ENCODE results near the gene ASTE1. TPM values are rescaled to one million over a fixed set of nuclear protein-coding genes. Genes with fewer than 3 reads are reported as not detected.

Gene ASTE1
- total RNA-seq, 3 donors from 2014 or later: 6.2 to 10.5 (median 8.0) TPM

- Histone ChIP-seq H3K27me3 (no peaks in the 10 kb centered on the region), H3K36me3 (no peaks in the 10 kb centered on the region), H3K4me1 (no peaks in the 10 kb centered on the region), H3K9me3 (no peaks in the 10 kb centered on the region), H3K4me3 (no peak overlapping the region), H3K27ac (no peak overlapping the region)
- TF ChIP-seq POLR2AphosphoS5 (IDR thresholded peaks at IDR 0.05) (no peak), CTCF (IDR thresholded peaks at IDR 0.05) (no peak), POLR2A (IDR thresholded peaks at IDR 0.05) (no peak)
- intact Hi-C loops (cut with DNase I; ENCODE audit: low total_unique reads): no loop called here
- no peak for DNase-seq (ENCODE audit: low spot score in 2 of 2)
Measured at GRCh38 chr3:131007782-131008181, 18.8 kb downstream of the ASTE1 start.

DNA sequence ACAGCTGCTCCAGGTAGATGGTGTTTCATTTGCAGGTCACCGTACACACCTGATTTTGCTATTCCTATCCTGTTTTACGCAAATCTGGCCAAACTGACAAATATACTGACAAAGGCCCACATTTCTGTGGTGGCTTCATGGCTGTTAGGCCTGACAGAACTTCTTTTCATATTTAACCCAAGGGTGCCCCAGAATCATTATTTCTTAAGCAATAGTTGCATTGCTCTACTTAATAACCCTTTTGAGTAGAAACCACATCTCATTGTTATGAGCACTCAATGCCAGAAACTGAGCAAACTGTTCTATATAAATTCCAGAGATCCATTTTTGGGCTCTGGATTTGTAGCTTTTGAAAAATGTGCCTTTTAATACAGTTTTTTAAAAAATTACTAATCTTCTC is 19.4 kb downstream of the ASTE1 start:
- Histone ChIP-seq H3K27ac (no peak overlapping the region), H3K36me3 (no peaks in the 10 kb centered on the region), H3K27me3 (no peaks in the 10 kb centered on the region), H3K4me1 (no peaks in the 10 kb centered on the region), H3K9me3 (no peaks in the 10 kb centered on the region), H3K4me3 (no peak overlapping the region)
- intact Hi-C loops (cut with DNase I; ENCODE audit: low total_unique reads): no loop called here
- no peak for DNase-seq (ENCODE audit: low spot score in 2 of 2)
- no peak for TF ChIP-seq POLR2A (IDR thresholded peaks at IDR 0.05)
- no peak for TF ChIP-seq POLR2AphosphoS5 (IDR thresholded peaks at IDR 0.05)
- TF ChIP-seq CTCF (IDR thresholded peaks at IDR 0.05): no peak

DNA sequence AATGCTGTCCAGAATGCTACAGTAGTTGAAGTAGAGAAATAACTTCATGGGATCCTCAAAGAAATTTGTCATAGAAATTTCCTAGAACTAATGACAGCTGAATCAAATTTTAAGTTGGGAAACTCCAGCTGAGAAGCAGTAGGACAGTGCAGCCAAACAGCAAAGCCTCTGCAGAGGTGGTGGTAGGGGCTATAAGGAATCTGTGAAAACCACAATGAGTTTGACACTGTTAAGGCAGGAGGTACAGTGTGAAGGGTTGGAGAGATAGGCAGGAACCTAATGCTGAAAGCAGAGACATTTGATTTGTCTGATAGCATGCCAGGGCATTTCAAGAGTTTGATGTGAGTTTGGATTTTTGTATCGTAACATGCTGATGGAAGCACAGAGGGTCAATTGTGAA is 22.0 kb downstream of the ASTE1 start:
- DNase-seq (ENCODE audit: low spot score in 2 of 2): no peak
- H3K27me3 ChIP-seq: no peaks in the 10 kb centered on the region
- H3K9me3 ChIP-seq: no peaks in the 10 kb centered on the region
- no peak overlapping the region for H3K4me3 ChIP-seq
- H3K27ac ChIP-seq: no peak overlapping the region
- intact Hi-C loops (cut with DNase I; ENCODE audit: low total_unique reads): no loop called here
- no peak for TF ChIP-seq POLR2A (IDR thresholded peaks at IDR 0.05)
- no peaks in the 10 kb centered on the region for H3K4me1 ChIP-seq
- H3K36me3 ChIP-seq: no peaks in the 10 kb centered on the region

- no peak for TF ChIP-seq POLR2A (IDR thresholded peaks at IDR 0.05)
- no peak for TF ChIP-seq POLR2AphosphoS5 (IDR thresholded peaks at IDR 0.05)
- no peak for TF ChIP-seq CTCF (IDR thresholded peaks at IDR 0.05)
- no peaks in the 10 kb centered on the region for H3K27me3 ChIP-seq
- H3K4me3 ChIP-seq: no peak overlapping the region
- DNase-seq (ENCODE audit: low spot score in 2 of 2): no peak
- H3K36me3 ChIP-seq: peaks cover 5% of the 10 kb centered on the region
- no peak overlapping the region for H3K27ac ChIP-seq
- intact Hi-C loops (cut with DNase I; ENCODE audit: low total_unique reads): no loop called here
- no peaks in the 10 kb centered on the region for H3K4me1 ChIP-seq
- H3K9me3 ChIP-seq: no peaks in the 10 kb centered on the region
Measured at GRCh38 chr3:131001071-131001470, 25.6 kb downstream of the ASTE1 start.

- Histone ChIP-seq H3K4me1 (no peaks in the 10 kb centered on the region), H3K4me3 (no peak overlapping the region), H3K27me3 (no peaks in the 10 kb centered on the region), H3K27ac (no peak overlapping the region), H3K36me3 (peaks cover 5% of the 10 kb centered on the region), H3K9me3 (no peaks in the 10 kb centered on the region)
- intact Hi-C loops (cut with DNase I; ENCODE audit: low total_unique reads): no loop called here
- DNase-seq (ENCODE audit: low spot score in 2 of 2): no peak
- TF ChIP-seq POLR2AphosphoS5 (IDR thresholded peaks at IDR 0.05): no peak
- TF ChIP-seq CTCF (IDR thresholded peaks at IDR 0.05): no peak
- no peak for TF ChIP-seq POLR2A (IDR thresholded peaks at IDR 0.05)
Measured at GRCh38 chr3:130997289-130997688, 29.3 kb downstream of the ASTE1 start.

DNA sequence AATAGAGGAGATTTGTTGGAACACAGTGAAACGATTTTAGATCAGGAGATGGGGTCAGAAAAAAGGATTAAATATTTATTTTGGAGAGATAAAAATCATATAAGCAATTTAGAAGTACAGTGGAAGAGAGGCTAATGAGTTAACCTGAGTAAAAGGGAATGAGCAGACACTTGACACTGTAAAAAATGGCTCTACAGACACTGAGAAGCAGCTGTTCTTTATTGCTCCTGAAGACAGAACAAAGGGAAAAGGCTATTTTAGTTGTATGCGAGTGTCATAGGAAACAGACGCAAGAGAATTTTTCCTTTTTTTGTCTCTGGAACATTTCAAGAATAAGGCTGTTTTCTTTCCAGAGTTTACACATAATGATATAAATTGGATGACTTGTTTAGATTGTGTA is 34.3 kb downstream of the ASTE1 start:
- intact Hi-C loops (cut with DNase I; ENCODE audit: low total_unique reads): no loop called here
- no peak overlapping the region for H3K27ac ChIP-seq
- no peaks in the 10 kb centered on the region for H3K36me3 ChIP-seq
- TF ChIP-seq POLR2AphosphoS5 (IDR thresholded peaks at IDR 0.05) (no peak), CTCF (IDR thresholded peaks at IDR 0.05) (no peak)
- H3K4me1 ChIP-seq: no peaks in the 10 kb centered on the region
- H3K9me3 ChIP-seq: no peaks in the 10 kb centered on the region
- DNase-seq (ENCODE audit: low spot score in 2 of 2): no peak
- H3K4me3 ChIP-seq: no peak overlapping the region
- no peaks in the 10 kb centered on the region for H3K27me3 ChIP-seq
